ENCODE measurements around the gene CCT8L2. TPM values are rescaled to one million over a fixed set of nuclear protein-coding genes. Genes with fewer than 3 reads are reported as not detected.
"Not testable (repeated sequence)": the region's sequence is repeated elsewhere in the genome, so short reads cannot be mapped to it uniquely, and the experiment has no call there.

The CCT8L2 gene
- total and polyA plus RNA-seq, 4 donors, result not detected

GRCh38 chr22:16565585-16566420, 26.8 kb downstream of the CCT8L2 start:
- not testable (repeated sequence) for H3K9ac ChIP-seq (ENCODE audit: low read depth in 1 of 2, low read length in 2 of 2); H3K27ac ChIP-seq (ENCODE audit: low read depth in 1 of 2, low read length in 2 of 2); H3K27me3 ChIP-seq (ENCODE audit: control insufficient read depth in 4 of 4, insufficient read depth in 4 of 4, low read length in 3 of 4); H3K4me1 ChIP-seq (ENCODE audit: control insufficient read depth in 4 of 4, insufficient read depth in 4 of 4, low read length in 3 of 4); H3K4me3 ChIP-seq (ENCODE audit: low read depth in 1 of 3, low read length in 3 of 3); DNase-seq (ENCODE audit: low spot score); H3K36me3 ChIP-seq (ENCODE audit: control insufficient read depth in 4 of 4, insufficient read depth in 3 of 4, low read depth in 1 of 4, low read length in 3 of 4); H3K9me3 ChIP-seq (ENCODE audit: control insufficient read depth in 4 of 4, low read length in 3 of 4)
- 79% methylated on average over 15 of the region's 15 CpGs for WGBS

- H3K4me1 ChIP-seq (ENCODE audit: control insufficient read depth in 4 of 4, insufficient read depth in 4 of 4, low read length in 3 of 4); H3K36me3 ChIP-seq (ENCODE audit: control insufficient read depth in 4 of 4, insufficient read depth in 3 of 4, low read depth in 1 of 4, low read length in 3 of 4); DNase-seq (ENCODE audit: low spot score); H3K9ac ChIP-seq (ENCODE audit: low read depth in 1 of 2, low read length in 2 of 2); H3K9me3 ChIP-seq (ENCODE audit: control insufficient read depth in 4 of 4, low read length in 3 of 4); H3K4me3 ChIP-seq (ENCODE audit: low read depth in 1 of 3, low read length in 3 of 3); H3K27me3 ChIP-seq (ENCODE audit: control insufficient read depth in 4 of 4, insufficient read depth in 4 of 4, low read length in 3 of 4); H3K27ac ChIP-seq (ENCODE audit: low read depth in 1 of 2, low read length in 2 of 2): not testable (repeated sequence)
- 75% methylated on average over 6 of the region's 6 CpGs for WGBS
Observed at GRCh38 chr22:16564837-16565584, 27.6 kb downstream of the CCT8L2 start.

GRCh38 chr22:16563555-16564520, 28.8 kb downstream of the CCT8L2 start:
- TF ChIP-seq EGR1 (IDR thresholded peaks at IDR 0.05; ENCODE audit: low read depth in 2 of 2) (no peak), TAF1 (conservative IDR thresholded peaks at IDR 0.05) (no peak), REST (IDR thresholded peaks at IDR 0.05) (no peak), GABPA (IDR thresholded peaks at IDR 0.05 in 1 of 2, conservative IDR thresholded peaks at IDR 0.05 in 1 of 2) (no peak), ATF3 (IDR thresholded peaks at IDR 0.05) (no peak), MAX (IDR thresholded peaks at IDR 0.05) (no peak), SP1 (IDR thresholded peaks at IDR 0.05) (no peak), ZBTB33 (IDR thresholded peaks at IDR 0.05) (no peak), YY1 (IDR thresholded peaks at IDR 0.05) (no peak)
- Histone ChIP-seq H3K9ac (ENCODE audit: low read depth in 1 of 2, low read length in 2 of 2) (no peak overlapping the region), H3K9me3 (ENCODE audit: control insufficient read depth in 4 of 4, low read length in 3 of 4) (no peaks in the 10 kb centered on the region), H3K4me1 (ENCODE audit: control insufficient read depth in 4 of 4, insufficient read depth in 4 of 4, low read length in 3 of 4) (no peaks in the 10 kb centered on the region), H3K27me3 (ENCODE audit: control insufficient read depth in 4 of 4, insufficient read depth in 4 of 4, low read length in 3 of 4) (no peaks in the 10 kb centered on the region), H3K36me3 (ENCODE audit: control insufficient read depth in 4 of 4, insufficient read depth in 3 of 4, low read depth in 1 of 4, low read length in 3 of 4) (no peaks in the 10 kb centered on the region), H3K27ac (ENCODE audit: low read depth in 1 of 2, low read length in 2 of 2) (no peak overlapping the region), H3K4me3 (ENCODE audit: low read depth in 1 of 3, low read length in 3 of 3) (no peak overlapping the region)
- DNase-seq (ENCODE audit: low spot score), result no peak
- 76% methylated on average over 14 of the region's 14 CpGs for WGBS

Data from liver (tissue), 9 donors.